BE2C (cell line): ENCODE measurements around the gene FLRT2. TPM values are rescaled to one million over a fixed set of nuclear protein-coding genes. Genes with fewer than 3 reads are reported as not detected.

Experiments
- DNase-seq: peaks from one replicate; pipeline ENCODE4 v3.0.0-alpha.2; 2020
- H3K27me3 ChIP-seq: fragments of 250-450 bp; sonication (Bioruptor Pico); 2 replicates; pipeline ENCODE4 v1.5.1; 2020; ENCODE audit warnings: mild to moderate bottlenecking
- H3K36me3 ChIP-seq: fragments of 250-450 bp; sonication (Bioruptor Pico); 2 replicates; pipeline ENCODE4 v1.5.1; 2020; ENCODE audit warnings: mild to moderate bottlenecking
- H3K4me1 ChIP-seq: fragments of 250-450 bp; sonication (Bioruptor Pico); 2 replicates; pipeline ENCODE4 v1.5.1; 2020
- H3K4me3 ChIP-seq: 2 replicates; pipeline ENCODE4 v1.5.1; 2011; ENCODE audit warnings: low read depth, low read length
- H3K9me3 ChIP-seq: fragments of 250-450 bp; sonication (Bioruptor Pico); 2 replicates; pipeline ENCODE4 v1.5.1; 2020
- CTCF ChIP-seq: IDR thresholded peaks from 2 replicates; pipeline ENCODE4 v1.5.1; 2012; ENCODE audit warnings: mild to moderate bottlenecking, low read depth, low read length
- polyA plus RNA-seq: library from polyadenylated mRNA; unstranded; fragments of >200 nt; gene quantifications from one replicate; pipeline ENCODE4 v1.2.1, GENCODE V29; 2012; ENCODE audit warnings: low read depth, missing spikeins; ENCODE audit not compliant: insufficient read length, insufficient read depth

Gene FLRT2
- 0.06 TPM for polyA plus RNA-seq

GRCh38 chr14:85529803-85530574 is at the start of gene FLRT2:
FLRT2 (plus strand) TSS chr14:85530144; CDS start chr14:85621515, 91,371 bp downstream.
- DNase-seq, result no peak
- H3K36me3 ChIP-seq, result no peaks in the 10 kb centered on the region
- no peak within 1 kb of the TSS for H3K4me3 ChIP-seq
- no peak for TF ChIP-seq CTCF
- no peaks in the 10 kb centered on the region; the same call in 1 of the 2 replicates for H3K9me3 ChIP-seq
- no peaks in the 10 kb centered on the region for H3K4me1 ChIP-seq
- peaks cover 71% of the 10 kb centered on the region for H3K27me3 ChIP-seq

DNA sequence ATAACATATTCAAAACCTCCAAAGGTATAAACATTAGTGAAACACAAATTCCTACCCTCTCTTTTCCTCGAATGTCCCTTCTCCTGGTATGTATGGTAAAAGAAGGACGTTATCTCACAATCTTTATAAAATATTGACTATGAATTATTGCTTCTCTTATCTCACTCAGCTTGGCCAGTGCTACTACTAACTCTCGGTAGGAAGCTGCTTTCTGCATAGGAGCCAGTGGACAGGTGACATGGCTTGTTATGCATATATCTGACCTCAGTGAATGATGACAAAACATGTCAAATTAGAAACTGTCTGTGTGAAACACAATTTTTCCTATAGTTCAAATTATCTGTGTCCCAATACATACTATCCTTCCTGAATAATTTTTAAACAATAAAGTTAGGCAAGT is 48.5 kb upstream of the FLRT2 start:
- no peak for TF ChIP-seq CTCF
- H3K4me3 ChIP-seq, result no peak overlapping the region
- H3K27me3 ChIP-seq, result no peaks in the 10 kb centered on the region
- H3K36me3 ChIP-seq, result no peaks in the 10 kb centered on the region
- H3K9me3 ChIP-seq, result no peaks in the 10 kb centered on the region
- no peaks in the 10 kb centered on the region for H3K4me1 ChIP-seq
- no peak for DNase-seq

GRCh38 chr14:85482552-85482951 is 47.4 kb upstream of the FLRT2 start:
- TF ChIP-seq CTCF, result no peak
- DNase-seq, result no peak
- H3K9me3 ChIP-seq, result no peaks in the 10 kb centered on the region; the same call in 1 of the 2 replicates
- H3K4me1 ChIP-seq, result no peaks in the 10 kb centered on the region
- H3K4me3 ChIP-seq, result no peak overlapping the region
- no peaks in the 10 kb centered on the region for H3K36me3 ChIP-seq
- no peaks in the 10 kb centered on the region for H3K27me3 ChIP-seq

GRCh38 chr14:85483037-85483436 is 46.9 kb upstream of the FLRT2 start:
- DNase-seq, result no peak
- no peaks in the 10 kb centered on the region; the same call in 1 of the 2 replicates for H3K9me3 ChIP-seq

DNA sequence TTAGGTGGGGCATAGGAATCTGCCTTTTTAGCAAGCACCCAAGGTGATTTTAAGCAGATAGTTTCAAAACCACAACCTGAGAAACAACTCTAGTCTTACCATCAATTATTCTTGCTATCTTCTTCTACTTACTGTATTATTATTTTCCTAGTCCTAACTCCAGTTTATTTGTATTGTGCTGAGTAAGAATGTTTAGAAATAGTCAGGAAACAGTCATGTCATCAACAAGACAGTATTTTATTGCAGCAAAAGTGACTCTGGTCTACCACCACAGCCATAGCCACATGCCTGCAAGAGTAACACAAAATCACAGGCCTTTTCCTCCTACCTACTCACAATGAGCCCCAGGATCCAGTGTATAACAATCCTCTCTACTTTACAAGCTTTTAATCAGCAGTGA is 46.3 kb upstream of the FLRT2 start:
- DNase-seq, result no peak
- Histone ChIP-seq H3K27me3 (no peaks in the 10 kb centered on the region), H3K4me3 (no peak overlapping the region), H3K36me3 (no peaks in the 10 kb centered on the region), H3K4me1 (no peaks in the 10 kb centered on the region), H3K9me3 (no peaks in the 10 kb centered on the region; the same call in 1 of the 2 replicates)
- no peak for TF ChIP-seq CTCF

More at GRCh38 chr14:85483037-85483436, 46.9 kb upstream of the FLRT2 start:
- Histone ChIP-seq H3K4me1 (no peaks in the 10 kb centered on the region), H3K4me3 (no peak overlapping the region), H3K27me3 (no peaks in the 10 kb centered on the region), H3K36me3 (no peaks in the 10 kb centered on the region)
- no peak for TF ChIP-seq CTCF

DNA sequence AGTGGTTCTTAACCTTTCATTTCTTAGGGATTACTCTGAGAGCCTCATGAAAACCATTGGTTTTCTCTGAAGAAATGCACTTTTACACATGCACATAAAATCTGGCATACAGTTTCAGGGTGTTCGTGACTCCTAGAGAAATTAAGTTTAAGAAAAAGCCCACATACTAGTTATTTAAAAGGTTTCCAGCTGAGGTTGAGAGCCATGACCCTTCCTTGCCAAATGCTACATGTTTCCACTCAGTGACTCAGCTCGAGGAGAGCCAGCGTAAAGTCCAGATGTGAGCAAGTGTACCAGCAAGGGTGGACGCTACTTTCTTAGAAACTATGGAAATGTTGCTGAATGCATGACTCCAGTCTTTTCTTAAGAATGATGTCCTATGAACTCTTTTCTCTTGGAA is 42.7 kb upstream of the FLRT2 start:
- H3K4me3 ChIP-seq, result no peak overlapping the region
- no peaks in the 10 kb centered on the region; the same call in 1 of the 2 replicates for H3K9me3 ChIP-seq
- H3K27me3 ChIP-seq, result no peaks in the 10 kb centered on the region
- H3K4me1 ChIP-seq, result no peaks in the 10 kb centered on the region
- no peak for TF ChIP-seq CTCF
- no peaks in the 10 kb centered on the region for H3K36me3 ChIP-seq
- DNase-seq, result no peak
